ENCODE results near the gene ADH5.
"Not testable (repeated sequence)": the region's sequence is repeated elsewhere in the genome, so short reads cannot be mapped to it uniquely, and the experiment has no call there.

GRCh38 chr4:99023800-99024251 is 64.8 kb downstream of the ADH5 start:
- not testable (repeated sequence) for TF ChIP-seq CTCF (IDR thresholded peaks at IDR 0.05 in 2 of 3, conservative IDR thresholded peaks at IDR 0.05 in 1 of 3; ENCODE audit: borderline replicate concordance in 1 of 3, insufficient read depth in 1 of 3, low read depth in 2 of 3, low read length in 2 of 3); EZH2 (IDR thresholded peaks at IDR 0.05); POLR2A (IDR thresholded peaks at IDR 0.05; ENCODE audit: borderline replicate concordance, extremely low read depth, insufficient read depth, insufficient read length)

Measured in HCT116 (cell line).